HepG2 (cell line): ENCODE measurements around the gene NPC1. TPM values are rescaled to one million over a fixed set of nuclear protein-coding genes. Genes with fewer than 3 reads are reported as not detected.

Source experiments
- ATAC-seq: fragments of 200-7000 bp; cut with Tn5 transposase; 3 replicates; pipeline ENCODE4 v1.9.1; 2020; ENCODE audit warnings: mild to moderate bottlenecking, moderate library complexity
- BruUV-seq: library from RNA; stranded (reverse); fragments of 400-500 nt; replicated peaks from 2 replicates; lab custom pipeline; 2021; lab: Mats Ljungman, UMichigan
- CTCF ChIA-PET: fragments of 300-600 bp; formaldehyde crosslinking; extraction: SDS; loops from one replicate; lab custom pipeline; 2021; ENCODE audit warnings: low total read pairs, inconsistent platforms, low intra/inter-chr PET ratio; lab: Yijun Ruan, JAX
- POLR2A ChIA-PET: fragments of 350-600 bp; sonication (Branson Sonifier 250); formaldehyde crosslinking; loops from one replicate; lab custom pipeline; 2020; ENCODE audit warnings: antibody characterized with exemption, inconsistent platforms; lab: Yijun Ruan, JAX
- DNase-seq: peaks from one replicate; pipeline ENCODE4 v3.0.0-alpha.2; 2015; ENCODE audit warnings: low spot score
- FAIRE-seq: peaks from 3 replicates; lab custom pipeline; 2011; peaks lifted over from hg19 to GRCh38; lab: Jason Lieb, UNC
- H2AFZ ChIP-seq: one replicate; pipeline ENCODE4 v1.6.1; 2011; ENCODE audit warnings: low read length, inconsistent platforms
- H3K27ac ChIP-seq: fragments of 300-600 bp; 3 replicates; pipeline ENCODE4 v1.8.0; 2011; ENCODE audit warnings: mixed run types, mild to moderate bottlenecking, mixed read lengths, low read length, inconsistent platforms; ENCODE audit not compliant: insufficient read depth; ENCODE audit errors: extremely low read length
- H3K27me3 ChIP-seq, 2 experiments: fragments of 200-600 bp in 1 of 2; 2 replicates in 1 of 2; 3 replicates in 1 of 2; pipeline versions ENCODE4 v1.6.0 to v1.8.0; 2011; ENCODE audit warnings: low read length in 2 of 2, mild to moderate bottlenecking in 2 of 2, moderate library complexity in 2 of 2, inconsistent platforms in 1 of 2; ENCODE audit not compliant: insufficient read depth in 2 of 2, control insufficient read depth in 1 of 2
- H3K36me3 ChIP-seq, 2 experiments: fragments of 200-600 bp in 1 of 2; replicated peaks in 1 of 2; 2 replicates in 1 of 2; 3 replicates in 1 of 2; pipeline versions ENCODE4 v1.5.1 to v1.8.0; 2011; ENCODE audit warnings: low read length in 2 of 2, inconsistent platforms in 1 of 2; ENCODE audit not compliant: insufficient read depth in 2 of 2, control insufficient read depth in 1 of 2
- H3K4me1 ChIP-seq: 2 replicates; pipeline ENCODE4 v1.5.1; 2012; ENCODE audit warnings: low read length, inconsistent platforms; ENCODE audit not compliant: insufficient read depth
- H3K4me2 ChIP-seq: 2 replicates; pipeline ENCODE4 v1.6.0; 2011; ENCODE audit warnings: low read depth, low read length, inconsistent platforms
- H3K4me3 ChIP-seq, 3 experiments: fragments of 200-600 bp in 1 of 3; sonication (generic), shearing (Covaris generic) in 1 of 3; replicated peaks in 1 of 3; 2 replicates each; pipeline ENCODE4 v1.5.1; 2011 to 2016; ENCODE audit warnings: low read length in 3 of 3, inconsistent platforms in 2 of 3, low read depth in 2 of 3, mild to moderate bottlenecking in 2 of 3, control low read depth in 1 of 3, mixed read lengths in 1 of 3; ENCODE audit not compliant: insufficient read depth in 1 of 3
- H3K79me2 ChIP-seq: one replicate; pipeline ENCODE4 v1.6.1; 2011; ENCODE audit warnings: low read length, inconsistent platforms; ENCODE audit not compliant: insufficient read depth
- H3K9ac ChIP-seq: 2 replicates; pipeline ENCODE4 v1.6.0; 2011; ENCODE audit warnings: mild to moderate bottlenecking, low read depth, low read length, inconsistent platforms; ENCODE audit not compliant: insufficient read depth
- H3K9me3 ChIP-seq: 2 replicates; pipeline ENCODE4 v1.5.1; 2012; ENCODE audit warnings: mild to moderate bottlenecking, low read length
- H4K20me1 ChIP-seq: 2 replicates; pipeline ENCODE4 v1.6.0; 2011; ENCODE audit warnings: inconsistent platforms, mild to moderate bottlenecking, low read length, moderate library complexity; ENCODE audit not compliant: insufficient read depth
- ADNP ChIP-seq: sonication (generic); formaldehyde crosslinking; IDR thresholded peaks from 2 replicates; pipeline ENCODE4 v1.4.0; 2020; ENCODE audit warnings: missing genetic modification reagents
- ARHGAP35 ChIP-seq: sonication (generic); formaldehyde crosslinking; IDR thresholded peaks from 2 replicates; pipeline ENCODE4 v1.9.0; 2022; ENCODE audit warnings: mild to moderate bottlenecking, inconsistent platforms, moderate library complexity, missing genetic modification reagents, borderline replicate concordance
- GATA4 ChIP-seq: sonication (generic); IDR thresholded peaks from 2 replicates; pipeline ENCODE4 v1.6.1; 2016; ENCODE audit warnings: antibody characterized with exemption, low read depth, borderline replicate concordance
- NBN ChIP-seq: fragments of 450-650 bp; conservative IDR thresholded peaks from 2 replicates; pipeline ENCODE4 v1.6.1; 2017
- NFYC ChIP-seq: IDR thresholded peaks from 2 replicates; pipeline ENCODE4 v1.6.1; 2016; ENCODE audit warnings: missing genetic modification reagents, missing compliant biosample characterization
- NR2C2 ChIP-seq: sonication (generic); formaldehyde crosslinking; IDR thresholded peaks from 2 replicates; pipeline ENCODE4 v1.4.0; 2020; ENCODE audit warnings: missing genetic modification reagents, mild to moderate bottlenecking, moderate library complexity, borderline replicate concordance
- PRMT3 ChIP-seq: sonication (generic); formaldehyde crosslinking; IDR thresholded peaks from 2 replicates; pipeline ENCODE4 v1.8.1; 2022; ENCODE audit warnings: low read depth, mild to moderate bottlenecking, moderate library complexity, missing genetic modification reagents, borderline replicate concordance
- RFX3 ChIP-seq: IDR thresholded peaks from 2 replicates; pipeline ENCODE4 v1.6.1; 2016; ENCODE audit warnings: missing biosample characterization, missing genetic modification reagents
- RFXANK ChIP-seq: IDR thresholded peaks from 2 replicates; pipeline ENCODE4 v1.6.1; 2016
- SIN3B ChIP-seq: fragments of 150-350 bp; IDR thresholded peaks from 2 replicates; pipeline ENCODE4 v1.6.1; 2014; ENCODE audit warnings: low read length
- XRCC5 ChIP-seq: fragments of 200-400 bp; formaldehyde crosslinking; optimal IDR thresholded peaks from 2 replicates; pipeline ENCODE3; 2017; ENCODE audit warnings: mild to moderate bottlenecking, low read length
- ZFP90 ChIP-seq: sonication (generic); formaldehyde crosslinking; IDR thresholded peaks from 2 replicates; pipeline ENCODE4 v1.8.0; 2022; ENCODE audit warnings: missing genetic modification reagents, mild to moderate bottlenecking, inconsistent platforms, borderline replicate concordance
- ZKSCAN1 ChIP-seq: fragments of 150-350 bp; IDR thresholded peaks from 2 replicates; pipeline ENCODE4 v1.6.1; 2014; ENCODE audit warnings: low read length
- ZNF138 ChIP-seq: sonication (generic); formaldehyde crosslinking; IDR thresholded peaks from 2 replicates; pipeline ENCODE4 v1.5.0; 2020; ENCODE audit warnings: mild to moderate bottlenecking, low read depth, missing genetic modification reagents
- ZNF234 ChIP-seq: sonication (generic); formaldehyde crosslinking; conservative IDR thresholded peaks from 2 replicates; pipeline ENCODE4 v1.5.1; 2020; ENCODE audit warnings: mild to moderate bottlenecking, missing genetic modification reagents
- WGBS: methylation state at CpG from one replicate; pipeline ENCODE4 v1.1.6; 2017; ENCODE audit warnings: low lambda C conversion rate; 5-methylcytosine and 5-hydroxymethylcytosine counted together
- in situ Hi-C: cut with HindIII; loops from 2 replicates; pipeline ENCODE4 v1.10.0; 2017; ENCODE audit warnings: low pct_unique_long_range_greater_than_20kb; ENCODE audit not compliant: extremely low pct_ligation_motif_present
- intact Hi-C: fragments of 100-400 bp; cut with micrococcal nuclease; formaldehyde crosslinking; loops from one replicate; pipeline ENCODE4 v1.10.0; 2022; ENCODE audit not compliant: unreplicated experiment
- polyA plus RNA-seq, 8 experiments: library from polyadenylated mRNA; depleted of rRNA in 3 of 8; stranded (reverse) in 7 of 8; unstranded in 1 of 8; fragments of >200 nt; fragmentation: Illumina TruSeq in 4 of 8; extraction: Trizol in 4 of 8; gene quantifications; 2 replicates each; pipeline versions ENCODE4 v1.2.1 to v1.2.3, GENCODE V29; 2011 to 2016; ENCODE audit warnings: low read depth in 4 of 8, missing spikeins in 1 of 8, mixed read lengths in 1 of 8; ENCODE audit not compliant: insufficient read depth in 1 of 8
- total RNA-seq, 5 experiments: library from RNA; depleted of rRNA; stranded (reverse); fragments of >200 nt; fragmentation: Illumina TruSeq; extraction: Trizol; gene quantifications; 2 replicates each; pipeline ENCODE4 v1.2.3, GENCODE V29; 2016; ENCODE audit warnings: low read depth in 1 of 5
- TF ChIP-seq, protein P1 (sequence below): sonication (generic); formaldehyde crosslinking; IDR thresholded peaks from 2 replicates; pipeline ENCODE4 v1.4.0; 2020; ENCODE audit warnings: missing genetic modification reagents
- TF ChIP-seq, protein P2 (sequence below): sonication (generic); formaldehyde crosslinking; IDR thresholded peaks from 2 replicates; pipeline ENCODE4 v1.4.0; 2020; ENCODE audit warnings: missing genetic modification reagents

Gene NPC1
- total and polyA plus RNA-seq, 2 of the 13 experiments (the other 11 are each of a cell fraction or from before 2014, with no cell fraction given): 46.5 to 114 TPM

DNA sequence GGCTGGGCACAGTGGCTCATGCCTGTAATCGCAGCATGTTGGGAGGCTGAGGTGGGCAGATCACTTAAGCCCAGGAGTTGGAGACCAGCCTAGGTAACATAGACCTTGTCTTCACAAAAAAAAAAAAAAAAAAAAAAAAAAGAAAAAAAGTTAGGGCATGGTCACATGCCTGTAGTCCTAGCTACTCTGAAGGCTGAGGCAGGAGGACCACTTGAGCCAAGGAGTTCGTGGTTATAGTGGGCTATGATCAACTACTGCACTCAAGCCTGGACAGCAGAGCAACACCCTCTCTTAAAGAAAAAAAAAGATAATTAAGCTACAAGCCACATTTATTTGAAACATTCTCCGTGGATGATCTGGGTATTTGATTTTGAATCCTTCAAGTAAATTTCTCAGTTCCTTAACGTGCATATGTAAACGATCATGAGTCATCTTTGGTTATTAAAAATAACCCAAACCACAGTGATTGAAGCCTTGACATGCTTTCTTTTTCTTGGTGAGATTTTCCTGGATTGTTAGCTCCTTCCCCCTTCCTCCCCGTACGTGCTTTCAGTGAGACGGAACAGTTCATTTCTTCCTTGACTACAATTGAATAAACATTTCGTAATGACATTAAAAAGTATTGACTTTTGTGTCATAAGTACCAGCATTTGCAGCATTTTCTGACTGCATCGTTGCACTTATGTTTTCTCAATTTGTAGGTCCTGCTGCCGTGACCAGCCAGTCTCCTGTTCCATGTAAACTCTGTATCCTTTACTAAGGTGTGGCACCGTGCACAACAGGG is 62.7 kb downstream of the NPC1 start:
- Histone ChIP-seq H3K79me2 (no peaks in the 10 kb centered on the region), H3K4me1 (0 out of 2 replicates have a peak, but pooled peaks cover 6% of the 10 kb centered on the region), H3K9me3 (no peaks in the 10 kb centered on the region), H4K20me1 (no peaks in the 10 kb centered on the region), H3K27ac (no peak overlapping the region), H3K36me3 (peaks cover 12 to 64% of the 10 kb centered on the region in 2 experiments; a peak in 4 of 5 replicates), H3K9ac (no peak overlapping the region), H3K27me3 (no peaks in the 10 kb centered on the region), H3K4me2 (no peak overlapping the region), H3K4me3 (no peak overlapping the region), H2AFZ (no peak overlapping the region)
- intact Hi-C loops: no loop called here
- no TSS peak for BruUV-seq
- ChIA-PET CTCF (no interaction called here), POLR2A (no interaction called here)
- FAIRE-seq: no peak
- WGBS: 93% methylated on average over 12 of the region's 12 CpGs
- DNase-seq: no peak
- TF ChIP-seq NBN (no peak), PRMT3 (CRISPR knock-in tag) (no peak), NR2C2 (CRISPR knock-in tag) (no peak), ZNF138 (CRISPR knock-in tag) (no peak), ADNP (CRISPR knock-in tag) (no peak), ZNF234 (CRISPR knock-in tag) (no peak), ZKSCAN1 (no peak), RFX3 (CRISPR knock-in tag) (no peak), ARHGAP35 (CRISPR knock-in tag) (no peak), GATA4 (no peak), ZFP90 (CRISPR knock-in tag) (no peak), XRCC5 (no peak), SIN3B (no peak), RFXANK (CRISPR knock-in tag) (no peak), NFYC (no peak)
- TF ChIP-seq, protein P1, sequence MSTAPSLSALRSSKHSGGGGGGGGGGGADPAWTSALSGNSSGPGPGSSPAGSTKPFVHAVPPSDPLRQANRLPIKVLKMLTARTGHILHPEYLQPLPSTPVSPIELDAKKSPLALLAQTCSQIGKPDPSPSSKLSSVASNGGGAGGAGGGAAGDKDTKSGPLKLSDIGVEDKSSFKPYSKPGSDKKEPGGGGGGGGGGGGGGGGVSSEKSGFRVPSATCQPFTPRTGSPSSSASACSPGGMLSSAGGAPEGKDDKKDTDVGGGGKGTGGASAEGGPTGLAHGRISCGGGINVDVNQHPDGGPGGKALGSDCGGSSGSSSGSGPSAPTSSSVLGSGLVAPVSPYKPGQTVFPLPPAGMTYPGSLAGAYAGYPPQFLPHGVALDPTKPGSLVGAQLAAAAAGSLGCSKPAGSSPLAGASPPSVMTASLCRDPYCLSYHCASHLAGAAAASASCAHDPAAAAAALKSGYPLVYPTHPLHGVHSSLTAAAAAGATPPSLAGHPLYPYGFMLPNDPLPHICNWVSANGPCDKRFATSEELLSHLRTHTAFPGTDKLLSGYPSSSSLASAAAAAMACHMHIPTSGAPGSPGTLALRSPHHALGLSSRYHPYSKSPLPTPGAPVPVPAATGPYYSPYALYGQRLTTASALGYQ (CRISPR knock-in tag): no peak
- TF ChIP-seq, protein P2, sequence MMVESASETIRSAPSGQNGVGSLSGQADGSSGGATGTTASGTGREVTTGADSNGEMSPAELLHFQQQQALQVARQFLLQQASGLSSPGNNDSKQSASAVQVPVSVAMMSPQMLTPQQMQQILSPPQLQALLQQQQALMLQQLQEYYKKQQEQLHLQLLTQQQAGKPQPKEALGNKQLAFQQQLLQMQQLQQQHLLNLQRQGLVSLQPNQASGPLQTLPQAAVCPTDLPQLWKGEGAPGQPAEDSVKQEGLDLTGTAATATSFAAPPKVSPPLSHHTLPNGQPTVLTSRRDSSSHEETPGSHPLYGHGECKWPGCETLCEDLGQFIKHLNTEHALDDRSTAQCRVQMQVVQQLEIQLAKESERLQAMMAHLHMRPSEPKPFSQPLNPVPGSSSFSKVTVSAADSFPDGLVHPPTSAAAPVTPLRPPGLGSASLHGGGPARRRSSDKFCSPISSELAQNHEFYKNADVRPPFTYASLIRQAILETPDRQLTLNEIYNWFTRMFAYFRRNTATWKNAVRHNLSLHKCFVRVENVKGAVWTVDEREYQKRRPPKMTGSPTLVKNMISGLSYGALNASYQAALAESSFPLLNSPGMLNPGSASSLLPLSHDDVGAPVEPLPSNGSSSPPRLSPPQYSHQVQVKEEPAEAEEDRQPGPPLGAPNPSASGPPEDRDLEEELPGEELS: no peak
- in situ Hi-C loops: no loop called here
- peak; percentile 6; the same call in 1 of the 3 replicates for ATAC-seq
